PC-9 (cell line): Measurements from ENCODE around the gene FOXC1. TPM values are rescaled to one million over a fixed set of nuclear protein-coding genes. Genes with fewer than 3 reads are reported as not detected.

Experiments used
- BruUV-seq: library from RNA; stranded (reverse); fragments of 400-500 nt; replicated peaks from 2 replicates; lab custom pipeline; 2021; lab: Mats Ljungman, UMichigan
- CTCF ChIA-PET: fragments of 300-600 bp; sonication (Branson Sonifier 250); formaldehyde crosslinking; loops from one replicate; lab custom pipeline; 2022; ENCODE audit warnings: antibody characterized with exemption; lab: Charles Lee
- POLR2A ChIA-PET: fragments of 300-600 bp; sonication (Branson Sonifier 250); formaldehyde crosslinking; loops from one replicate; lab custom pipeline; 2022; ENCODE audit warnings: antibody characterized with exemption; ENCODE audit not compliant: unreplicated experiment; lab: Charles Lee
- DNase-seq, 2 experiments: peaks; one replicate each; pipeline versions ENCODE4 v3.0.0 to v3.0.0-alpha.2; 2015 to 2022; ENCODE audit warnings: mixed read lengths in 1 of 2
- H2AFZ ChIP-seq: fragments of 200-600 bp; sonication (generic); 2 replicates; pipeline ENCODE4 v1.8.1; 2017; ENCODE audit warnings: antibody characterized with exemption
- H3F3A ChIP-seq: fragments of 200-600 bp; sonication (generic); 2 replicates; pipeline ENCODE4 v1.8.1; 2017; ENCODE audit warnings: antibody characterized with exemption, mild to moderate bottlenecking, low read depth; ENCODE audit not compliant: insufficient read depth
- H3K27ac ChIP-seq: fragments of 200-600 bp; sonication (generic); 2 replicates; pipeline ENCODE4 v1.6.1; 2016; ENCODE audit warnings: mixed run types
- H3K27me3 ChIP-seq: fragments of 200-600 bp; sonication (generic); 2 replicates; pipeline ENCODE4 v1.6.1; 2016; ENCODE audit warnings: low read depth, mixed run types; ENCODE audit not compliant: insufficient read depth
- H3K36me3 ChIP-seq: fragments of 200-600 bp; sonication (generic); 2 replicates; pipeline ENCODE4 v1.6.1; 2016; ENCODE audit warnings: low read depth, mixed run types
- H3K4me1 ChIP-seq: fragments of 200-600 bp; sonication (generic); replicated peaks from 2 replicates; pipeline ENCODE4 v1.6.1; 2016; ENCODE audit warnings: mixed run types; ENCODE audit not compliant: insufficient read depth
- H3K4me2 ChIP-seq: fragments of 200-600 bp; sonication (generic); 2 replicates; pipeline ENCODE4 v1.6.1; 2017; ENCODE audit warnings: mixed run types
- H3K4me3 ChIP-seq: fragments of 200-600 bp; sonication (generic); 2 replicates; pipeline ENCODE4 v1.6.1; 2016; ENCODE audit warnings: mixed run types
- H3K79me2 ChIP-seq: fragments of 200-600 bp; sonication (generic); 2 replicates; pipeline ENCODE4 v1.6.1; 2017; ENCODE audit warnings: low read depth, mixed run types
- H3K9me2 ChIP-seq: fragments of 200-600 bp; sonication (generic); 2 replicates; pipeline ENCODE4 v1.8.1; 2017; ENCODE audit warnings: mild to moderate bottlenecking; ENCODE audit not compliant: insufficient read depth
- H3K9me3 ChIP-seq: fragments of 200-600 bp; sonication (generic); 2 replicates; pipeline ENCODE4 v1.8.1; 2016; ENCODE audit warnings: low read depth; ENCODE audit not compliant: insufficient read depth
- H4K20me1 ChIP-seq: fragments of 200-600 bp; sonication (generic); 2 replicates; pipeline ENCODE4 v1.8.1; 2017; ENCODE audit not compliant: insufficient read depth
- EZH2 ChIP-seq: fragments of 200-600 bp; sonication (generic); IDR thresholded peaks from 2 replicates; pipeline ENCODE4 v1.8.0; 2017; ENCODE audit warnings: antibody characterized with exemption, low read depth
- intact Hi-C: fragments of 100-400 bp; cut with micrococcal nuclease; formaldehyde crosslinking; loops from one replicate; pipeline ENCODE4 v1.10.0; 2022; ENCODE audit not compliant: unreplicated experiment
- total RNA-seq: library from RNA; stranded (reverse); gene quantifications from 2 replicates; pipeline ENCODE4 v1.2.3, GENCODE V29; 2021
- TF ChIP-seq, protein P1 (sequence below): fragments of 200-600 bp; sonication (generic); conservative IDR thresholded peaks from 2 replicates; pipeline ENCODE4 v1.6.1; 2017; ENCODE audit warnings: mixed run types, antibody characterized with exemption, mild to moderate bottlenecking, moderate library complexity

Gene FOXC1
- total RNA-seq, 1 experiment from 2014 or later = 18.6 TPM

DNA sequence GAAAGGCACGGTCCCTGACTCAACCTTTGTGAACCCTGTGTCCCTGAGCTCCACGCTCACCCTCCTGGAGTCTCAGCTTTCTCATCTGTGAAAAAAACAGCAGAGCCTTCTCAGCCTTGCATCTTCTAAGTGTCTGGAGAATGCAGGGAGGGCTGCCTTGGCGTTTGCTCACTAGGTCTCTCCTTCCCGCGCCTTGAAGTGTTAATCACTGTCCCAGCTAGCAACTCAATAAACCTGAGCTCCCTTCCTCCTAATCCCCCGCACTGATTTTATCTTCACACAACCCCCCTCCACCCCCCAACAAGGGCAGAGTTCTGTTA, 34.9 kb upstream of the FOXC1 start:
- no peaks in the 10 kb centered on the region for H3K79me2 ChIP-seq
- TF ChIP-seq, protein P1, sequence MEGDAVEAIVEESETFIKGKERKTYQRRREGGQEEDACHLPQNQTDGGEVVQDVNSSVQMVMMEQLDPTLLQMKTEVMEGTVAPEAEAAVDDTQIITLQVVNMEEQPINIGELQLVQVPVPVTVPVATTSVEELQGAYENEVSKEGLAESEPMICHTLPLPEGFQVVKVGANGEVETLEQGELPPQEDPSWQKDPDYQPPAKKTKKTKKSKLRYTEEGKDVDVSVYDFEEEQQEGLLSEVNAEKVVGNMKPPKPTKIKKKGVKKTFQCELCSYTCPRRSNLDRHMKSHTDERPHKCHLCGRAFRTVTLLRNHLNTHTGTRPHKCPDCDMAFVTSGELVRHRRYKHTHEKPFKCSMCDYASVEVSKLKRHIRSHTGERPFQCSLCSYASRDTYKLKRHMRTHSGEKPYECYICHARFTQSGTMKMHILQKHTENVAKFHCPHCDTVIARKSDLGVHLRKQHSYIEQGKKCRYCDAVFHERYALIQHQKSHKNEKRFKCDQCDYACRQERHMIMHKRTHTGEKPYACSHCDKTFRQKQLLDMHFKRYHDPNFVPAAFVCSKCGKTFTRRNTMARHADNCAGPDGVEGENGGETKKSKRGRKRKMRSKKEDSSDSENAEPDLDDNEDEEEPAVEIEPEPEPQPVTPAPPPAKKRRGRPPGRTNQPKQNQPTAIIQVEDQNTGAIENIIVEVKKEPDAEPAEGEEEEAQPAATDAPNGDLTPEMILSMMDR = no peak
- TF ChIP-seq EZH2 = no peak
- no peaks in the 10 kb centered on the region for H4K20me1 ChIP-seq
- no peaks in the 10 kb centered on the region for H3K4me1 ChIP-seq
- CTCF ChIA-PET = no interaction called here
- H3K9me3 ChIP-seq = no peaks in the 10 kb centered on the region
- no peaks in the 10 kb centered on the region for H3F3A ChIP-seq
- no peak overlapping the region for H2AFZ ChIP-seq
- POLR2A ChIA-PET = no interaction called here
- no peak overlapping the region for H3K4me3 ChIP-seq
- 0 out of 2 replicates have a peak, but pooled peaks cover 4% of the 10 kb centered on the region for H3K27me3 ChIP-seq
- no peak overlapping the region for H3K27ac ChIP-seq
- intact Hi-C loops = no loop called here
- DNase-seq = no peak
- no TSS peak for BruUV-seq
- H3K9me2 ChIP-seq = no peaks in the 10 kb centered on the region
- no peak overlapping the region for H3K4me2 ChIP-seq
- H3K36me3 ChIP-seq = no peaks in the 10 kb centered on the region

DNA sequence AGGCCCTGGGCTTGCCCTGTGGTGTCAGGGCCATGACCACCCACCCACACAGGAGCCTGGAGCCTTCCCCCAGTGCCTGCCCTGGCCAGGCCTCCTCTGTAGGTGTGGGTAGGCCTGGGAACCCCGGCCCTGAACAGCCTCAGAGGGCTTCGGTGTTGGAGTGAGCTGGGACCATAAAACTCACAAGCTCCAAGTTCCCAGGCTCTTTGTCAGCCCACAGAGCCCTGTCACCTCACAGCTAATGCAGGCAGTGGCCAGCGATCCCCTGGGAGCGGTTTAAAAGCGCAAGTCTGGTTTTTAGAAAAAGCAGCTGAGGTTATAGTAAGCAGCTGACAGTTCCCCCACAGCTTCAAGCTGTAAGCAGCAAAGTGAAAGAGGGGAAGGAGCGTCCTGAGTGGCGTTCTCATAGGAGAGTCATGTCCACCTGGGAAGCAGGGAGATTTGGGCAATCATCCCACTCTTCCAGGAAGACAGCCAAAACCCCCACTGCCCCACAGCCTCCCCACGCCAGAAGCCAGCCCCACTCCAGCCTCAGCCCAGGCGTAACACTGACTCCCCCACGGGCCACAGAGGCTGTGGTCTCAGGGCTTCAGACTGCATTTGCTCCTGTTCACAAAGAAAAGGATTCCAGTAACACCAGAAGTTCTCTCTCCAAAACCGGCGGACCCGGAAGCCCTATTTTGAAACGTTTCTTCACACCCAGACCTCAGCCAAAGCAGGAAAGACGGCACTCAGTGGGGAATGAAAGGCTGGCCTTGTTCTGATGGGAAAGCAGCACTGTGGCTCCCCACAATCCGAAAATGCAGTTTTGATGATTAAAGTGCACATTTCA, 34.3 kb upstream of the FOXC1 start:
- Histone ChIP-seq H3K4me2 (no peak overlapping the region), H2AFZ (no peak overlapping the region), H3K79me2 (no peaks in the 10 kb centered on the region), H3K4me1 (no peaks in the 10 kb centered on the region), H3K9me2 (no peaks in the 10 kb centered on the region), H4K20me1 (no peaks in the 10 kb centered on the region), H3K27me3 (0 out of 2 replicates have a peak, but pooled peaks cover 4% of the 10 kb centered on the region), H3K36me3 (no peaks in the 10 kb centered on the region), H3K27ac (no peak overlapping the region), H3F3A (no peaks in the 10 kb centered on the region), H3K9me3 (no peaks in the 10 kb centered on the region), H3K4me3 (no peak overlapping the region)
- no peak for DNase-seq
- no TSS peak for BruUV-seq
- TF ChIP-seq, protein P1 = no peak
- no peak for TF ChIP-seq EZH2
- ChIA-PET POLR2A (no interaction called here), CTCF (no interaction called here)
- intact Hi-C loops = no loop called here

DNA sequence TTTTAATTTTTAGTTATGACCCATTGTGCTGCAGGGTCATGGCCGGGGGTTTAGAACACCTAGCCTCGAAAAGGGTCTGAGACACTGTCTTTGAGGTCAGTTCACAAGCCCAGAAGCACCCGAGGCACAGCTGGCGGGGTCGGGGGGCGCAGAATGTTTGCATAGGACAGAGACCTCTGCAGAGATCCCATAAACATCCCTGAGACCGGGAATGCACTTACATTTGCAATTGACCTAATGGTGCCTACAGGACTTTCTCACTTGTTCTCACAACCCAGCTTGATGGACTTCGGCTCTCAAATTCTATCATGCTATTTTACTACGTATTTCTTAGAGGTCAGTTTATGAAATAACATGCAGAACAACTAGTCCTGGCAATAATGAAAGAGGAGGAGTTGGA, 33.5 kb upstream of the FOXC1 start:
- no peak overlapping the region for H3K27ac ChIP-seq
- CTCF ChIA-PET = no interaction called here
- no peaks in the 10 kb centered on the region for H3K79me2 ChIP-seq
- no peaks in the 10 kb centered on the region for H3K9me2 ChIP-seq
- no peaks in the 10 kb centered on the region for H3F3A ChIP-seq
- H3K27me3 ChIP-seq = 0 out of 2 replicates have a peak, but pooled peaks cover 4% of the 10 kb centered on the region
- TF ChIP-seq, protein P1 = no peak
- no peak for TF ChIP-seq EZH2
- no peak overlapping the region for H3K4me2 ChIP-seq
- BruUV-seq = no TSS peak
- H2AFZ ChIP-seq = no peak overlapping the region
- no peak for DNase-seq
- intact Hi-C loops = no loop called here
- H3K9me3 ChIP-seq = no peaks in the 10 kb centered on the region
- H3K4me1 ChIP-seq = no peaks in the 10 kb centered on the region
- H3K4me3 ChIP-seq = no peak overlapping the region
- POLR2A ChIA-PET = no interaction called here
- H3K36me3 ChIP-seq = no peaks in the 10 kb centered on the region
- no peaks in the 10 kb centered on the region for H4K20me1 ChIP-seq
